ENCODE data around the gene CFD.

DNA sequence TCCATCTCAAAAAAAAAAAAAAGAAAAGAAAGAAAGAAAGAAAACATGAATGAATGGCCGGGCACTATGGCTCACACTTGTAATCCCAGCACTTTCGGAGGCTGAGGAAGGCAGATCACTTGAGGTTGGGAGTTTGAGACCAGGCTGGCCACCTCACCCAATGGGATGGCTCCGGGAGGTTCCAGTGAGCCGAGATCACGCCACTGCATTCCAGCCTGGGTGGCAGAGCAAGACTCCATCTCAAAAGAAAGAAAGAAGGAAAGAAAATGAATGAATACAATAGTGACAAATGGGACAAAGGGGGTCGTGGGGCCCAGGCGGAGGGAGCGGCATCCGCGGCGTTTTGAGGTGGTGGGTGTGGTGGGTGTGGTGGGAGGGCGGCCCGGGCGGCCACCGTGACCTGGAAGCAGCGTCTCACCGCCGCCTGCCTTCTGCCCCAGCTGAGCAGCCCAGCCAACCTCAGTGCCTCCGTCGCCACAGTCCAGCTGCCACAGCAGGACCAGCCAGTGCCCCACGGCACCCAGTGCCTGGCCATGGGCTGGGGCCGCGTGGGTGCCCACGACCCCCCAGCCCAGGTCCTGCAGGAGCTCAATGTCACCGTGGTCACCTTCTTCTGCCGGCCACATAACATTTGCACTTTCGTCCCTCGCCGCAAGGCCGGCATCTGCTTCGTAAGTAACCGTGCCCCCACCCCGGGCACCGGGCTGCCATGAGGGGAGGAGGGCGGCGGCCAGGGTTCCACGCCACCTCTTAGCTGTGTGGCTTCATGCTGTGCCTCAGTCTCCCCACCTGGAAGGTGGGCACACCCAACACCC is 13.6 kb upstream of the CFD start:
- TF ChIP-seq EZH2 (IDR thresholded peaks at IDR 0.05; ENCODE audit: low read depth) (no peak), CTCF (conservative IDR thresholded peaks at IDR 0.05) (no peak)
